ENCODE results near the gene TMEM123.
"Not testable (repeated sequence)": the region's sequence is repeated elsewhere in the genome, so short reads cannot be mapped to it uniquely, and the experiment has no call there.

The TMEM123 gene

GRCh38 chr11:102449651-102450570 is 2.7 kb downstream of the TMEM123 start:
- no peak for DNase-seq (ENCODE audit: low read depth)

- no peak for DNase-seq (ENCODE audit: low read depth)
These were observed 3.7 kb downstream of the TMEM123 start for GRCh38 chr11:102448869-102449224.

- no peak for DNase-seq (ENCODE audit: low read depth)
These were observed 4.4 kb downstream of the TMEM123 start for GRCh38 chr11:102447941-102448868.

GRCh38 chr11:102447193-102447592 is 5.4 kb downstream of the TMEM123 start:
- no peak for DNase-seq (ENCODE audit: low read depth)

GRCh38 chr11:102446606-102447005 is 6.0 kb downstream of the TMEM123 start:
- DNase-seq (ENCODE audit: low read depth): no peak

- DNase-seq (ENCODE audit: low read depth): not testable (repeated sequence)
These were observed 7.9 kb downstream of the TMEM123 start for GRCh38 chr11:102444693-102445092.

- not testable (repeated sequence) for DNase-seq (ENCODE audit: low read depth)
These were observed 8.4 kb downstream of the TMEM123 start for GRCh38 chr11:102444142-102444541.

GRCh38 chr11:102439063-102439363 is 13.6 kb downstream of the TMEM123 start:
- DNase-seq (ENCODE audit: low read depth): not testable (repeated sequence)

GRCh38 chr11:102438311-102439062 is 14.1 kb downstream of the TMEM123 start:
- no peak for DNase-seq (ENCODE audit: low read depth)

- DNase-seq (ENCODE audit: low read depth): no peak
These were observed 14.8 kb downstream of the TMEM123 start for GRCh38 chr11:102437727-102438126.

- DNase-seq (ENCODE audit: low read depth): no peak
These were observed 15.6 kb downstream of the TMEM123 start for GRCh38 chr11:102436976-102437375.

- DNase-seq (ENCODE audit: low read depth): no peak
These were observed 16.0 kb downstream of the TMEM123 start for GRCh38 chr11:102436561-102436960.

GRCh38 chr11:102435688-102436087 is 16.9 kb downstream of the TMEM123 start:
- DNase-seq (ENCODE audit: low read depth): no peak

GRCh38 chr11:102433571-102433970 is 19.0 kb downstream of the TMEM123 start:
- not testable (repeated sequence) for DNase-seq (ENCODE audit: low read depth)

- DNase-seq (ENCODE audit: low read depth): not testable (repeated sequence)
These were observed 20.0 kb downstream of the TMEM123 start for GRCh38 chr11:102432560-102432959.

GRCh38 chr11:102431404-102431803 is 21.2 kb downstream of the TMEM123 start:
- DNase-seq (ENCODE audit: low read depth): no peak

GRCh38 chr11:102430158-102430836 is 22.3 kb downstream of the TMEM123 start:
- DNase-seq (ENCODE audit: low read depth): no peak

GRCh38 chr11:102429691-102430090 is 22.9 kb downstream of the TMEM123 start:
- no peak for DNase-seq (ENCODE audit: low read depth)

GRCh38 chr11:102429226-102429625 is 23.3 kb downstream of the TMEM123 start:
- DNase-seq (ENCODE audit: low read depth): no peak

- no peak for DNase-seq (ENCODE audit: low read depth)
These were observed 23.9 kb downstream of the TMEM123 start for GRCh38 chr11:102428696-102429095.

- DNase-seq (ENCODE audit: low read depth): no peak
These were observed 25.5 kb downstream of the TMEM123 start for GRCh38 chr11:102427068-102427467.

GRCh38 chr11:102426570-102426969 is 26.0 kb downstream of the TMEM123 start:
- DNase-seq (ENCODE audit: low read depth): no peak

Measured in CMK (cell line).